ENCODE results near the gene ERMP1. TPM values are rescaled to one million over a fixed set of nuclear protein-coding genes. Genes with fewer than 3 reads are reported as not detected.
A peak's percentile ranks its signal among the peaks of the same experiment; 100 is the strongest.
"Not testable (repeated sequence)": the region's sequence is repeated elsewhere in the genome, so short reads cannot be mapped to it uniquely, and the experiment has no call there.

ERMP1 gene
- total RNA-seq, 1 donor from 2014 or later = 11.0 TPM

DNA sequence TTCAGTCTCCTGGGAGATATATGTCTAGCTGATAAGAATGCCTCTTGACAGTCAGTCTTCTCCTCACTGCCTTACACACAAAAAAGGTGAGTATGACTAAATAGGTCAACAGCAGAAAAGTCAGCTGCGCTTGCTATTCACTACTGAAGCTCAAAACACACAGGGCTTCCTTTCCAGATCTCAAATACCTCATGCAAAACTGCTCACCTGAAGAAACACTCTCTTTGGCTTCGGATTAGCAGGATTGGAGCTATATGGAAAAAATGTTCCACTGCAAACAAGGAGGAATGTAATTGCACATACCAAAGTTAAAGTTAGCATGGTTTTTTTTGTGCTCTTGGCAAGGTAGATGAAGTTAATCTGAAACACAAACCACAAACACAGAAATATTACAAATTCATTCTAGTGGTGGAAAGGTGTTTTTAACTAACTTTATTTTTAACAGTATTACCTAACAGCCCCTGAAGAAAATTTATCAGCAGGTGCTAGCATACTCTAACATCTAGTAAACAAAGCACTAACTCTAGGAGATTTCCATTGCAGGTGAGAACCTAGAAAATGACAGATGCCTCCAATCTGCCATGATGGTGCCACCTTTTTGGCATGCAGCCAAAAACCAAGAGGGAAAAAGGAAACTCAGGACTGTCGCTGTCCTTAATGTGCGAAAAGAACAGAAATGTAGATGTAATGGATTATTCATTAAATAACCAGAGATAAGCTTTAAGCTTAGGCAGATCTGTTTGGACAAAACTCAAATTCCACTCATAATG lies 31.8 kb downstream of the ERMP1 start:
- H3K4me1 ChIP-seq (ENCODE audit: control insufficient read depth in 3 of 3, insufficient read depth in 3 of 3, low read length in 3 of 3) = peaks cover 0 to 3% (median 0%) of the 10 kb centered on the region in 3 donors
- no peak overlapping the region for H3K4me3 ChIP-seq (ENCODE audit: low read length in 3 of 3)
- no peak overlapping the region for H3K9ac ChIP-seq (ENCODE audit: low read depth in 1 of 3, low read length in 3 of 3)
- H3K36me3 ChIP-seq (ENCODE audit: control insufficient read depth in 3 of 3, insufficient read depth in 3 of 3, low read length in 3 of 3) = peaks cover 3 to 10% (median 5%) of the 10 kb centered on the region in 3 donors
- H3K27ac ChIP-seq (ENCODE audit: low read depth, low read length) = no peak overlapping the region
- H3K27me3 ChIP-seq (ENCODE audit: control insufficient read depth in 3 of 3, insufficient read depth in 3 of 3, low read length in 3 of 3) = no peaks in the 10 kb centered on the region
- no peaks in the 10 kb centered on the region for H3K9me3 ChIP-seq (ENCODE audit: control insufficient read depth in 3 of 3, low read length in 3 of 3)

DNA sequence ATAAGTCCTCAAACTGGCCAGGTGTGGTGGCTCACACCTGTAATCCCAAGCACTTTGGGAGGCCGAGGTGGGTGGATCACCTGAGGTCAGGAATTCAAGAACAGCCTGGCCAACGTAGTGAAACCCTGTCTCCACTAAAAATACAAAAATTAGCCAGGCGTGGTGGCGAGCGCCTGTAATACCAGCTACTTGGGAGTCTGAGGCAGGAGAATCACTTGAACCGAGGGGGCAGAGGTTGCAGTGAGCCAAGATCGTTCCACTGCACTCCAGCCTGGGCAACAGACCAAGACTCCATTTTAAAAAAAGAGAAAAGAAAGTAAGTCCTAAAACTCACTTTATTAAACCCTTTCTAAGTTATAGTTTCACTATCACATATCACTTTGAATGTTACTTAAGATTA lies 32.5 kb downstream of the ERMP1 start:
- not testable (repeated sequence) for H3K9me3 ChIP-seq (ENCODE audit: control insufficient read depth in 3 of 3, low read length in 3 of 3); H3K27me3 ChIP-seq (ENCODE audit: control insufficient read depth in 3 of 3, insufficient read depth in 3 of 3, low read length in 3 of 3); H3K27ac ChIP-seq (ENCODE audit: low read depth, low read length); H3K9ac ChIP-seq (ENCODE audit: low read depth in 1 of 3, low read length in 3 of 3); H3K4me3 ChIP-seq (ENCODE audit: low read length in 3 of 3); H3K4me1 ChIP-seq (ENCODE audit: control insufficient read depth in 3 of 3, insufficient read depth in 3 of 3, low read length in 3 of 3)
- H3K36me3 ChIP-seq (ENCODE audit: control insufficient read depth in 3 of 3, insufficient read depth in 3 of 3, low read length in 3 of 3) = peaks cover 3 to 10% (median 5%) of the 10 kb centered on the region in 3 donors

DNA sequence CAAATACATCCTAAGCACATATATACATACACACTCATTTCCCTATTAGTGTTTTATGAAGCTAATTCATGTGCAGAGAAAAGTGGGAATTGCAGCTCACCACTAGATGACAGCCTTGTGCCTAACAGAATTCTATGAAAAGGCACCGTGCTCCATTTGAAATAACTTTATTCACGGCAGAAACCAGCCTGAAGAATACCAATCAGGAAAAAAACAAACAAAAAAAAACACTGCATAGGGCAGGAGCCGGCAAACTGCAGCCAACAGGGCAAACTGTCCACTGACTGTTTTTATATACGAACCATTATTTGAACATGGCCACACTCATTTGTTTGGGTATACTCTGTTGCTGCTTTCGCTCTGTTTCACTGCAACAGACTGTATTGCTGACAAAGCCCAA lies 33.6 kb downstream of the ERMP1 start:
- Histone ChIP-seq H3K9me3 (ENCODE audit: control insufficient read depth in 3 of 3, low read length in 3 of 3) (no peaks in the 10 kb centered on the region), H3K36me3 (ENCODE audit: control insufficient read depth in 3 of 3, insufficient read depth in 3 of 3, low read length in 3 of 3) (peaks cover 2 to 10% (median 5%) of the 10 kb centered on the region in 3 donors), H3K4me3 (ENCODE audit: low read length in 3 of 3) (no peak overlapping the region), H3K9ac (ENCODE audit: low read depth in 1 of 3, low read length in 3 of 3) (peak overlapping the region in 1 of 3 donors; percentile 33), H3K4me1 (ENCODE audit: control insufficient read depth in 3 of 3, insufficient read depth in 3 of 3, low read length in 3 of 3) (peaks cover 0 to 3% (median 0%) of the 10 kb centered on the region in 3 donors), H3K27me3 (ENCODE audit: control insufficient read depth in 3 of 3, insufficient read depth in 3 of 3, low read length in 3 of 3) (no peaks in the 10 kb centered on the region), H3K27ac (ENCODE audit: low read depth, low read length) (no peak overlapping the region)

DNA sequence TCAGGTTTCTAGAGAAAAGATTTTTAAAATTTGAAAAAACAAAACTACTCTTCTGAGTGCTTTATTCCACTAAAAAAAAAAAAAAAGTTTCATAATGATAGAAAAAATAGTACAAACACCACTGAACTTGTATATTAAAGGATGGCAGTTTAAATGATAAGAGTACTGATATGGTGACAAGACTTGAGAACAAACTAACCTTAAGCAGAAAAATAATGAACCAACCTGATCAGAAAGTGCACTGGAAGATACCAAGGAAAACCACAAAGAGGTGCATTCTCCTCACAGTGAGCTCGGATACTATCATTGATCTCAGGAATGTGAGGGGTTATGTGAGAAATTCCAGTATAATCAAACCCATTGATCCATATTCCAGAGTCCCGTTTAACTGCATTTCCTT lies 34.3 kb downstream of the ERMP1 start:
- Histone ChIP-seq H3K27ac (ENCODE audit: low read depth, low read length) (no peak overlapping the region), H3K4me1 (ENCODE audit: control insufficient read depth in 3 of 3, insufficient read depth in 3 of 3, low read length in 3 of 3) (peaks cover 0 to 3% (median 0%) of the 10 kb centered on the region in 3 donors), H3K27me3 (ENCODE audit: control insufficient read depth in 3 of 3, insufficient read depth in 3 of 3, low read length in 3 of 3) (no peaks in the 10 kb centered on the region), H3K9me3 (ENCODE audit: control insufficient read depth in 3 of 3, low read length in 3 of 3) (no peaks in the 10 kb centered on the region), H3K4me3 (ENCODE audit: low read length in 3 of 3) (no peak overlapping the region), H3K36me3 (ENCODE audit: control insufficient read depth in 3 of 3, insufficient read depth in 3 of 3, low read length in 3 of 3) (peaks cover 0 to 6% (median 5%) of the 10 kb centered on the region in 3 donors), H3K9ac (ENCODE audit: low read depth in 1 of 3, low read length in 3 of 3) (no peak overlapping the region)

DNA sequence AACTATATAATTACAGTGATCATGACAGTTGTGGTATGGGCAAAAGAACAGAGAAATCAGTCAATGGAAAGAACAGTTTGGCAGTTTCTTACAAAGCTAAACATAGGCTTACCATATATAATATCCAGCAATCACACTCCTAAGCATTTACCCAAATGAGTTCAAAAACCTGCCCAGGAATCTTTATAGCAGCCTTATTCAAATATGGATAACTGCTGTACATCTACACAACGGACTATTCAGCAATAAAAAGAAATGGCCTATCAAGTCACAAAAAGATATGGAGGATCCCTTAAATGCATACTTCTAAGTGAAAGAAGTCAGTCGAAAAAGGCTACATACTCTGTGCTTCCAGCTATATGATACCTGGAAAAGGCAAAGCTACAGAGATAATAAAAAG lies 36.6 kb downstream of the ERMP1 start:
- Histone ChIP-seq H3K4me3 (ENCODE audit: low read length in 3 of 3) (no peak overlapping the region), H3K4me1 (ENCODE audit: control insufficient read depth in 3 of 3, insufficient read depth in 3 of 3, low read length in 3 of 3) (peaks cover 0 to 3% (median 0%) of the 10 kb centered on the region in 3 donors), H3K9ac (ENCODE audit: low read depth in 1 of 3, low read length in 3 of 3) (no peak overlapping the region), H3K36me3 (ENCODE audit: control insufficient read depth in 3 of 3, insufficient read depth in 3 of 3, low read length in 3 of 3) (peaks cover 0 to 10% (median 6%) of the 10 kb centered on the region in 3 donors), H3K27me3 (ENCODE audit: control insufficient read depth in 3 of 3, insufficient read depth in 3 of 3, low read length in 3 of 3) (no peaks in the 10 kb centered on the region), H3K9me3 (ENCODE audit: control insufficient read depth in 3 of 3, low read length in 3 of 3) (no peaks in the 10 kb centered on the region), H3K27ac (ENCODE audit: low read depth, low read length) (no peak overlapping the region)

DNA sequence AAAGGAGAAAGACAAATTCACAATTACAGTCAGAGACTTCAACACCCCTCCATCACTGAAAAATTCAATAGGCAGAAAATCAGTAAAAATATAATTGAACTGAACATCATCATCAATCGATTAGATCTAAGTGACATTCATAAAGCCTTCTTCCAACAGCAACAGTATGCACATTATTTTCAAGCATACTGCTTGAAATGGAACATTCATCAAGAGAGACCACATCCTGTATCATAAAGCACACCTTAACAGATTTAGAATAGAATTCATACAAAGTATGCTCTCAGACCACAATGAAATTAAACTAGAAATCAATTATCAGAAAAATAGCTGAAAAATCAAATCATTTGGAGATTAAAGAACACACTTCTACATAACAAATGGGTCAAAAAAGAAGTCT lies 39.1 kb downstream of the ERMP1 start:
- no peaks in the 10 kb centered on the region for H3K9me3 ChIP-seq (ENCODE audit: control insufficient read depth in 3 of 3, low read length in 3 of 3)
- no peak overlapping the region for H3K4me3 ChIP-seq (ENCODE audit: low read length in 3 of 3)
- H3K27ac ChIP-seq (ENCODE audit: low read depth, low read length) = no peak overlapping the region
- no peaks in the 10 kb centered on the region for H3K4me1 ChIP-seq (ENCODE audit: control insufficient read depth in 3 of 3, insufficient read depth in 3 of 3, low read length in 3 of 3)
- peaks cover 0 to 10% (median 5%) of the 10 kb centered on the region in 3 donors for H3K36me3 ChIP-seq (ENCODE audit: control insufficient read depth in 3 of 3, insufficient read depth in 3 of 3, low read length in 3 of 3)
- no peaks in the 10 kb centered on the region for H3K27me3 ChIP-seq (ENCODE audit: control insufficient read depth in 3 of 3, insufficient read depth in 3 of 3, low read length in 3 of 3)
- no peak overlapping the region for H3K9ac ChIP-seq (ENCODE audit: low read depth in 1 of 3, low read length in 3 of 3)

DNA sequence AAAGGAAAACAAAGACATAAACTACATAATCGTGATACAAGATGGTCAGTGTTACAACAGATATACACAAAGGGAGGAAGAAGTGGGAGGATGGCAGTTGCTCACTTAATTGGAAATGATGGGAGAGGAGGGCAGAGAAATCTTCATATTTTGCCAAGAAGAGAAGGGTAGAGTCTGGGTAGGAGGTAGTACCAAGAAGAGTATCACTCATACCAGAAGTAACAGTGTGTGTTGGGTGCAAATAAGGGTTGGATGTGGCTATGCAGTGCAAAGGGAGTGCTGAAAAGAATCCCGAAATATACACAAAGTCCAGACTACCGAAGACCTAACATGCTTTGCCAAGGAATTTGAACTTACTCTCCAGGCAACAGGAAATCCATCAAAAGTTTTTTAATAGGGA lies 41.0 kb downstream of the ERMP1 start:
- Histone ChIP-seq H3K27me3 (ENCODE audit: control insufficient read depth in 3 of 3, insufficient read depth in 3 of 3, low read length in 3 of 3) (no peaks in the 10 kb centered on the region), H3K4me1 (ENCODE audit: control insufficient read depth in 3 of 3, insufficient read depth in 3 of 3, low read length in 3 of 3) (no peaks in the 10 kb centered on the region), H3K9me3 (ENCODE audit: control insufficient read depth in 3 of 3, low read length in 3 of 3) (no peaks in the 10 kb centered on the region), H3K27ac (ENCODE audit: low read depth, low read length) (no peak overlapping the region), H3K9ac (ENCODE audit: low read depth in 1 of 3, low read length in 3 of 3) (no peak overlapping the region), H3K36me3 (ENCODE audit: control insufficient read depth in 3 of 3, insufficient read depth in 3 of 3, low read length in 3 of 3) (peaks cover 2 to 18% (median 7%) of the 10 kb centered on the region in 3 donors), H3K4me3 (ENCODE audit: low read length in 3 of 3) (no peak overlapping the region)

DNA sequence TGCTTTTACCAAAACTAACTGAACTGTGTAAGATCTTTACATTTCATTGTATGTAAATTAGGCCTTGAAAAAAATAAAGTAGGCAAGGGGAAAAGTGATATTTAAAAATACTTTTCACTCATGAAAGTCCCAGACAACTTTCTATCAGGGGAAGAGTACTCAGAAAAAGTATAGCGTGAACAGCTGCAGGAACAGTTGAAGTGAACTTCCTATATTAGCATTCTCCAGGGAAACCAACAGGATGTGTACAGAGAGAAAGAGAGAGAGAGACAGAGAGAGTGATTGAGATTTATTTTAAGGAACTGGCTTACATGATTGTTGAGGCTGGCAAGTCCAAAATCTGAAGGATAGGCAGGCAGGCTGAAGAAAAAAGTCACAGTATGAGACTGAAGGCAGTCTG lies 42.0 kb downstream of the ERMP1 start:
- no peaks in the 10 kb centered on the region for H3K27me3 ChIP-seq (ENCODE audit: control insufficient read depth in 3 of 3, insufficient read depth in 3 of 3, low read length in 3 of 3)
- H3K27ac ChIP-seq (ENCODE audit: low read depth, low read length) = no peak overlapping the region
- H3K36me3 ChIP-seq (ENCODE audit: control insufficient read depth in 3 of 3, insufficient read depth in 3 of 3, low read length in 3 of 3) = peaks cover 10 to 22% (median 16%) of the 10 kb centered on the region in 3 donors
- H3K4me1 ChIP-seq (ENCODE audit: control insufficient read depth in 3 of 3, insufficient read depth in 3 of 3, low read length in 3 of 3) = no peaks in the 10 kb centered on the region
- no peaks in the 10 kb centered on the region for H3K9me3 ChIP-seq (ENCODE audit: control insufficient read depth in 3 of 3, low read length in 3 of 3)
- H3K9ac ChIP-seq (ENCODE audit: low read depth in 1 of 3, low read length in 3 of 3) = no peak overlapping the region
- H3K4me3 ChIP-seq (ENCODE audit: low read length in 3 of 3) = no peak overlapping the region

DNA sequence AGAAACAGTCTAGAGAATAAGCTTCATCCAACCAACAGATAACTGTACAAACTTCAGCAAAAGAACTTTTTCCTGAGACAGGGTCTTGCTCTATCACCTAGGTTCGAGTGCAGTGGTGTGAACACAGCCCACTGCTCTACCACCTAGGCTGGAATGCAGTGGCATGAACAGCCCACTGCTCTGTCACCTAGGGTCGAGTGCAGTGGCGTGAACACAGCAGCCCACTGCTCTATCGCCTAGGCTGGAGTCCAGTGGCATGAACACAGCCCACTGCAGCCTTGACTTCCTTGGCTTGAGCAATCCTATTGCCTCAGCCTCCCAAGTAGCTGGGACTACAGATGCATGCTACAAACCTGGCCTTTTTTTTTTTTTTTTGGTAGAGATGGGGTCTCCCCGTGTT lies 43.4 kb downstream of the ERMP1 start:
- Histone ChIP-seq H3K27me3 (ENCODE audit: control insufficient read depth in 3 of 3, insufficient read depth in 3 of 3, low read length in 3 of 3) (no peaks in the 10 kb centered on the region), H3K4me3 (ENCODE audit: low read length in 3 of 3) (no peak overlapping the region), H3K27ac (ENCODE audit: low read depth, low read length) (no peak overlapping the region), H3K9me3 (ENCODE audit: control insufficient read depth in 3 of 3, low read length in 3 of 3) (no peaks in the 10 kb centered on the region), H3K4me1 (ENCODE audit: control insufficient read depth in 3 of 3, insufficient read depth in 3 of 3, low read length in 3 of 3) (no peaks in the 10 kb centered on the region), H3K9ac (ENCODE audit: low read depth in 1 of 3, low read length in 3 of 3) (no peak overlapping the region), H3K36me3 (ENCODE audit: control insufficient read depth in 3 of 3, insufficient read depth in 3 of 3, low read length in 3 of 3) (peaks cover 13 to 29% (median 23%) of the 10 kb centered on the region in 3 donors)

DNA sequence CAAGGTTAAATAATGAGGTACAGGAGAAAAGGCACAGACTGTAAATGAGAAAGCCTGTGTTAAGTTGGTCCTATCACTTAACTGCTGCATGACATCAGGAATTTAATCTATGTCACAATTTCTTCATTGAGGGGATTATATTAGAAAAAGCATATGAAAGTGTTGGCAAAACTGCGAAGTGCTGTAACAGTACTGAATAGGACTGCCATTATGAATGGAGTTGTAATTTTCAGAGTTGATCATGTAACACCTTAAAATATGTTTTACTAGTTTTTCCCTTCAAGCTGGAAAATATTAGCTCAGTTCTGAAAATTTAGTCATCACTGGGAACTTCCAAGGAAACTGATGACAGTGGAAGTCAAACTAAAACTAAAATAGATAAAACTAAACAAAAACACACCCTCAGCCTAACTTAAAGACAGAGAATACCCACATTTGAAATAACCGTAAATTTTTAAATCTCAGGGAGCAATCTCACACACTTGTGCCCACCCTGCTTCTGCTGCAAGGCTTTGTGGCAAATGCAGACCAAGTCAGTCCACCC lies 45.1 kb downstream of the ERMP1 start:
- Histone ChIP-seq H3K27ac (ENCODE audit: low read depth, low read length) (no peak overlapping the region), H3K36me3 (ENCODE audit: control insufficient read depth in 3 of 3, insufficient read depth in 3 of 3, low read length in 3 of 3) (peaks cover 13 to 29% (median 23%) of the 10 kb centered on the region in 3 donors), H3K27me3 (ENCODE audit: control insufficient read depth in 3 of 3, insufficient read depth in 3 of 3, low read length in 3 of 3) (no peaks in the 10 kb centered on the region), H3K9ac (ENCODE audit: low read depth in 1 of 3, low read length in 3 of 3) (no peak overlapping the region), H3K4me1 (ENCODE audit: control insufficient read depth in 3 of 3, insufficient read depth in 3 of 3, low read length in 3 of 3) (no peaks in the 10 kb centered on the region), H3K4me3 (ENCODE audit: low read length in 3 of 3) (no peak overlapping the region), H3K9me3 (ENCODE audit: control insufficient read depth in 3 of 3, low read length in 3 of 3) (no peaks in the 10 kb centered on the region)
